GM18867 (cell line): ENCODE results near the gene PAPSS2.
A peak's percentile ranks its signal among the peaks of the same experiment; 100 is the strongest.
"Not testable (repeated sequence)": the region's sequence is repeated elsewhere in the genome, so short reads cannot be mapped to it uniquely, and the experiment has no call there.

Source experiments
- ATAC-seq: cut with Tn5 transposase; IDR thresholded peaks from one replicate; pipeline ENCODE4 v1.9.1; 2021; ENCODE audit warnings: mild to moderate bottlenecking, moderate library complexity; ENCODE audit not compliant: unreplicated experiment

The PAPSS2 gene

DNA sequence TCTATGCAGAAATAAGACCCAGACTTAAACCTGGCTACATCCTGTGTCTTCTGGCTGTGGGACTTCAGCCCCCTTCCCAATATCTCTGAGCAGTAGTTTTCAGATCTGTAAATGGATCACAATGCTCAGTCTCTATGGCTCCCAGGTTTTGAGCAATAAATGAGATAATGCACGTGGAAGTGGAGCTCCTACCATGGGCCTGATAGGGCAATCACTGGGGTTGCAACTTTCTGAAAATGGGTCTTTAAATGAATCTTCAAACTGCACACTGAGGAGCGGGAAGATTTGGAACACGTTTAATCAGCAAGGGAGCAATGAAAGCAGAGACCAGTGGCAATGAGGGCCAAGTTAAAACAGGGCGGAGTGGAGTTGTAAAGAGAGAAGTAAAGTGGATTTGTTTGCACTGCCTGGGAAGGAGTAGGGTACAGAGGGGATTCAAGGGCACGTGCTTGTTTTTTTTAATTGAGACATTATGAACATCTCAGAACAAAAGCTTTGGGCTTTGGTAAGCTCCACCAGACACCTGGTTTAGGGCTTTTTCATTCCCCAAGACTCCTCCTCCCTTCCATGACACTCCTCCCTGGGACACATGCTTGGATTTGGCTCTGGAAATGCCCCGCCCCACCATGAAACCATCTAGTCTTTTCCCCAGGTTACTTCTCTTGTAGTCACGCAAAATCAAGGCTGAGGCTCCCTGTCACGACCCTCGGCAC is 42.7 kb downstream of the PAPSS2 start:
- no peak for ATAC-seq

GRCh38 chr10:87702973-87703294 is 43.3 kb downstream of the PAPSS2 start:
- no peak for ATAC-seq

- no peak for ATAC-seq
Measured at GRCh38 chr10:87703771-87704170, 44.1 kb downstream of the PAPSS2 start.

- ATAC-seq, result no peak
Measured at GRCh38 chr10:87705339-87705738, 45.7 kb downstream of the PAPSS2 start.

- no peak for ATAC-seq
Measured at GRCh38 chr10:87706731-87707130, 47.1 kb downstream of the PAPSS2 start.

DNA sequence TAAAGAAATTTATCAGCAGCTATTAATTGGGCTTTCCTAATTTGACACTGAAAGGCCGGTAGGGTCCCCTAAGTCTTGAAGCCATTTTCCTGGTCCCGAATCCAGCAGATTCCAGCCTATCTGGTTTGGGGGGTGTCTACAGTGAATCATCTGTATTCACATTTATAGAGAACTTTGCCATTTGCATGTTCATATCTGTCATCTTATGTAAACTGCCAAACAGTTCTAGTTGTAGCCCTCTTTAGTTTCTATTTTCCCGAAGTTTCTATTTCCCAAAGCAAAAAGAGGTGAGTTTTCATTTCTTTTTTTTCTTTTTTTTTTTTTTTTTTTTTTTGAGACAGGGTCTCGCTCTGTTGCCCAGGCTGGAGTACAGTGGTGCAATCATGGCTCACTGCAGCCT is 47.6 kb downstream of the PAPSS2 start:
- ATAC-seq, result no peak

GRCh38 chr10:87712913-87713616 is 53.4 kb downstream of the PAPSS2 start:
- ATAC-seq, result no peak

DNA sequence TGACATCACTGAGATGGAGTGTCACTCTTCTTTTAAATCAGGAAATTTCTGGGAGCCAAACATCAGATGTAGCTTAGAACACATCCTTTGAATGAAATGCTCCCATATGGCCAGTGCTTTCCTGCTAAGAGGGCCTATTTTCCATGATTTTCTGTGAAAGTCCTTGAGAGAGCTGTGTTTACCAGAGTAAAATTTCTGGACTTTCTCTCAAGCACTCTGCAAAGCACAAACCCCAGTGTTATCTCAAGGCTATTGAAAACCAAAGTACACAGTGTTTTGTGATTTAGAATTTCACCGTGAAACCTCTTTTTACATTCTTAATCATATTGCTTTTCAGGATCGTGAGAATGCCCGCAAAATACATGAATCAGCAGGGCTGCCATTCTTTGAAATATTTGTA is 54.0 kb downstream of the PAPSS2 start:
- no peak for ATAC-seq

GRCh38 chr10:87715552-87716347 is 56.1 kb downstream of the PAPSS2 start:
- no peak for ATAC-seq

DNA sequence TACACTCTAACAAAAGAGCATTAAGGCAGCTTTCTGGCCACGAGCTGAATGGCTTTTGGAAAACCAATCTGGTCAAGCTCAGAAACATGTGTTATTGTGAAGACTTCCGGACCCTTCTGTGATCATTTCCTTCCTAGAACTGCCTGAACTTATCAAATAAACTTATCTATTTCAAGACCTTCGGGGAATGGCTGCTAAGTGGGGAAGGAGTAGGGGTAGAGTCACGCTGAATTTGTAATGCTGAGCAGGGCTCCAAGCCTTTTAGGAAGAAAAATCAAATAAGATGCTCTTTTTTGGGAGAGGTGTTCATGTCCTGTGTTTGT is 56.6 kb downstream of the PAPSS2 start:
- no peak for ATAC-seq

DNA sequence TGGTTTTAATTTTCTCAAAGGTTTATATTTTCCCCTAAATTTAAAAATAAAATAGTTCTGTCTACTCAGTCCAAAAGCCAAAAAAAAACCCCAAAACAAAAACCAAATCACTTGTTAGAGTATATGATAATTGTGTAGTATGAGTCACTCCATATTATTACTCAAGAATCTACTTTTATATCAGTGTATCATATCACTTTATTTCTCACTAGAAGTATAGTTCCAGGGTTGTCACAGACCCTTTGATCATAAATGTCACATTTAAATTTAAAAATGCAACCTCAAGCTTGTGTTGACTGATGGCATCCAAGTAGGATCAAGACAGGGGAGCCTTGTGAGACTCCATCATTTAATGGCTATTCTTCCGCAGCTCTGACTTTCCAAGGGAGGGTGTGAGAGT is 61.0 kb downstream of the PAPSS2 start:
- no peak for ATAC-seq

DNA sequence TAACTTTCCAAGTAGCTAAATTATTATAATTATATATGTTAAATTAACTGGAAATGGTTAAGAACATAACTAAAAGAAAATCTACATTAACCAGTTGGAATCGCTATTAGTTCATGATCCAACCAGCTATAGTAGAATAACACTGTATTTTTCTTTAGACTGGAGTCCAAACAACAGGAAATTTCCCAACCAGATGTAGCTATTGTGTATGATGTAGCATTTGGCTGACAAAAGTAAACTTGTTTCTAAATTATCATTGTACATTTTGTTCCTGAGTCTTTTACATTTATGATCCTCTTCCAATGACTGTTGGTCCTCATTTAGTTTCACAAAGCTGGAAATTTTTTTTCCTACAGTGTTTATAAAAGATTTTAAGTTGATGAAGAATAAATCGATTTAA is 62.1 kb downstream of the PAPSS2 start:
- ATAC-seq, result no peak

DNA sequence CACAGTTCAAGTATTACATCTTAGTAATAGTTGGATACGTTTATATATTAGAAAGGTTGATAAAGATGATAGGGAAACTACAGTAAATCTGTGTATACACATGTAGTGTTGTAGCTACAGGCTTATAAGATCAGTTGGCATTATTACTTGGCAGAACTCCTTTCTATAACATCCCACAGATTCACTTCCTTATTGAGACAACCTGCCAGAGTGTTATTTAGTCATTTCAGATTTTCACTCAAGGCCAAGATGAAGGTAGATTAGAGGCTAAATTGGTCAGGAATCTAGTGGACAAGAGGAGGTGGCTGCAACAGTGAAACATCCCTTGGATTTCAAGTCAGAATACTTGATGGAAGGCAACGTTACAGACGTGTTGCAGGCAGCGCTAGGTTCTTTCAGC is 63.0 kb downstream of the PAPSS2 start:
- ATAC-seq, result no peak

DNA sequence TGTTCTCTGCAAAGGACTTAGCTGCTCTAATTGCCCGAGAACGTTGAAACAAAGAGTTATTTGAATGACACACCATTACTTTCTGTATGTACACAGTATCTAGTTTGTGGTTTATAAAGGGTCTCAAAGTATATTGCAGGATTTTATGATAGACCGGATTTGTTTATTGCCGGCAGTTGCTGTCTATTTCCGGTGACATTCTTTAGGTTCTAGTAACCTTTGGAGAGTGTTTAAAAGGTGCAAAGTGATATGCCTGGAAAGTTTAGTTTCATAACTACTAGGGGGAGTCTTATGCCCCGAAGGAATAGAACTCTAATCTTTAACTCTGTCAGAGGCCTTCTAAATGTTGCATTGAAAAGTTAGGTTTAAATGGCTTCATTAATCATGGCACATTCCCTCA is 63.8 kb downstream of the PAPSS2 start:
- ATAC-seq, result no peak

DNA sequence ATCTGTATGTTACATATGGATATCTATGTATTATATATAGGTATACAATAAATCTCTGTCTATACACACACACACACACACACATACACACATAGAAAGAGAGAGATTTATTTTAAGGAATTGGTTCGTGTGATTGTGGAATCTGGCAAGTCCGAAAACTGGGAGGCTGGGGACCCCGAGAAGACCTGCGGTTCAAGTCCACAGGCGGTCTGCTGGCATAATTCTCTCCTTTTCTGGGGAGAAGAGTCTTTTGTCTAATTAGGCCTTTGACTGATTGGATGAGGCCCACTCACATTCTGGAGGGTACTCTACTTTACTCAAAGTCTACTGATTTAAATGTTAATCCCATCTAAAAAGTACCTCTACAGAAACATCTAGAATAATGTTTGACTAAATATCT is 65.1 kb downstream of the PAPSS2 start:
- no peak for ATAC-seq

DNA sequence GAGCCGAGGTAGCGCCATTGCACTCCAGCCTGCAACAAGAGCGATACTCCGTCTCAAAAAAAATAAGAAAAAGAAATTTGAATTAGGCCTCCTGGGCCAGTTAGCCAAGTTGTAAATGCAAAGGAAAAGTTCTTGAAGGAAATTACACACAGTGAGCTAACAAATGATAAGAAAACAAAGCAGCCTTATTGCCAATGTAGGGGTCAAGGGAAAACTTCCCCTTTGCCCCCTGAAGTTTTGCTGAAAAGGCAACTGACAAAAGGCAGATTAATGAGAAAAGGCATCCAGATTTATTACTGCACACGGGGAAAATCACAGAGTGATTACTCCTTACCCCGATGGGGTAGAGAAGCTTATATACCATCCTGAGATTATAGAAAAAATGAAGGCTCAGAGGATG is 70.3 kb downstream of the PAPSS2 start:
- no peak for ATAC-seq

- ATAC-seq, result no peak
Measured at GRCh38 chr10:87733081-87733480, 73.4 kb downstream of the PAPSS2 start.

DNA sequence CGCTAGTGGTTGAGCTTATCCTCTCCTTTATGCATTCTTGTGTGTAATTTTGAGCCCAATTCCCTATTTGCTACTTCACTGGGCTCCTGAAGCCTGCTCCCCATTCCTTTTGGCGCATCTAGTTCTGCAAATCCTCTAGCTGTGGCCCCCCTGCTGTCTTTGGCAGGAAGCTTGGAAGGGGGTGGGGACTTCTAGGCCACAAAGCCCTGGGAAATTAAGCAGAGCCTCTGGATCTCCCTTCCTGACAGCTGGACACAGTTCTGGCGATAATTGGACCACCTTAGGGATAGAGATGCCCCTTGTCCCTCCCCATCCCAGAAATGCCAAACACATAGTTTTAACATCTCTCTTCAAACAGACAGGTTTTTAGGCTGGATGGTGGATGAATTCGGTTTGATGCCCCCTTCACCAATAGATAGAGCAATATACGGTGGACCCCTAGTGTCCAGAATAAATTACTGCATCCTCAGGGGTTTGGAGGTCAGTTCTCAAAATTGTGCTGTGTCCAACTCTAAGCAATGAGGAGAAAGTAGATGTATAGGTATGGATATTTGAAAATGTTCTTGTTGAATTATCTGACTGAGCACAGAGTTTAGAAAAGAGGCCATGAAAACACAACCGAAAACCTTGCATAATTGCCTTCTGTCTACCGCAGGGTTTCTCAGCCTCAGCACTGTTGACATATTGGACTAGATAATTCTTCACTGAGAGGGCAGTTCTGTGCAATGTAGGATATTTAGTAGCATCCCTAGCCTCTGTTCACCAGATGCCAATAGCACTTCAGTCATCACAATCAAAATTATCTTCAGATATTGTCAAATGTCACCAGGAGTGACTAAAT is 75.5 kb downstream of the PAPSS2 start:
- peak; percentile 54 for ATAC-seq

DNA sequence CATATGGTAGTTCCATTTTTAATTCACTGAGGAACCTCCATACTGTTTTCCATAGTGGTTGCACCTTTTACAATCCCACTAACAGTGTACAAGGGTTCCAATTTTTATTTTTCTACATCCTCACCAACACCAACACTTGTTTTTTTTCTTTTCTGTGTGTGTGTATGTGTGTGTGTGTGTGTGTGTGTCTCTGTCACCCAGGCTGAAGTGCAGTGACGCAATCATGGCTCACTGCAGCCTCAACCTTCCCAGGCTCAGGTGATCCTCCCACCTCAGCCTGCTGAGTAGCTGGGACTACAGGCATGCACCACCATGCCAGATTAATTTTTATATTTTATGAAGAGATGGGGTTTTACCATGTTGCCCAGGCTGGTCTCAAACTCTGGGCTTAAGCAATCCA is 78.6 kb downstream of the PAPSS2 start:
- not testable (repeated sequence) for ATAC-seq

DNA sequence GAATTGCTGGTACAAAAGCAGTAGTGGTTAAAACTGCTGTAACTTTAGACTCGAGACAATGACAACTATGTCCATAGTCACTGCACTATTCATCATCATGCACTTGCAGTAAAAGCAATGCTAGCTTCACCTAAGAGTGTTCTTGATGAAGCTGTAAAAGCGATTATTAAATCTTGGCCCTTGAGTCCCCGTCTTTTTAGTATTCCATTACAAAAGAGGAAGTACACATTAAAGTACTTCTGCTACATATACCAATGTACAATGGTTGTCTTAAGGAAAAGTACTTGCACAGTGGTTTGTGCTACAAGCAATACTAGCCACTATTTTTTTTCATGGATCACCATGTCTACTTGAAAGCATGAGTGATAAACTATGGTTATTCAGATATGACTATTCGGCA is 80.0 kb downstream of the PAPSS2 start:
- ATAC-seq, result no peak

DNA sequence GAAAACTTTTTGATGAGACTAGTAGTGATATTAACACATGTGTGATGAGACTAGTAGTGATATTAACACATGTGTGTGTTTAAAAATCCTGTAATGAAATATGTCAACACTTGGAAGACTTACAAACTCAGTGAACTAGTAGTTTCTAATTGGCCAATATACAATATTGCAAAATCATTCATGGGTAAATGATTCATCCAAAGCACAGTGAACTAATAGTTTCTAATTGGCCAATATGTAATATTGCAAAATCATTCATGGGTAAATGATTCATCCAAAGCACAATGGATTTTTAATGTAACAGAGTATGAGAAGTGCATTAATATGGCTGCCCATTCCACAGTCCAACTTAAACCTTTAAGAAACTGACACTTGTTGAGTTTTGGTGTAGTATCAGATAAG is 80.6 kb downstream of the PAPSS2 start:
- ATAC-seq, result no peak
